ENCODE results near the gene PRSS37.
"Not testable (repeated sequence)": the region's sequence is repeated elsewhere in the genome, so short reads cannot be mapped to it uniquely, and the experiment has no call there.

The PRSS37 gene, protein sequence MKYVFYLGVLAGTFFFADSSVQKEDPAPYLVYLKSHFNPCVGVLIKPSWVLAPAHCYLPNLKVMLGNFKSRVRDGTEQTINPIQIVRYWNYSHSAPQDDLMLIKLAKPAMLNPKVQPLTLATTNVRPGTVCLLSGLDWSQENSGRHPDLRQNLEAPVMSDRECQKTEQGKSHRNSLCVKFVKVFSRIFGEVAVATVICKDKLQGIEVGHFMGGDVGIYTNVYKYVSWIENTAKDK

DNA sequence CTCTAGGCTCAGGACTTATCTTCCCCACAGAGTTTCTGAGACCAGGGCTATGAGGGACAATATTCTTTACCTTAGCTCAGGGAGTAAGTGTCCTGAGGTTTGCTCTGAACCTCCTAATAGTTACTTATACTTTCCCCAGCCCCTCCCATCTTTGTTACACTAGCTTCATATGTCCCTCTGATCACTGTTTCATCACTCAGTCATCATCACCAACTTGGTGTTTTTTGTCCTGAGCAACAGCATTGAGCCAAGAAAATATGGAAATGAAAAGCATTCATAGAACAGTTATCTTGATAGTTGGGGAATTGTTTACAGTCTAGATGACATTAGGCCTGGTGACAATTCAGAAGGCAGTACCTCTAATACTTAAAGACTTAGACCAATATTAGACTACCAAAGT lies at the start of gene PRSS37:
PRSS37 (minus strand) TSS at position 101 of the 400 bp plus-strand sequence. CDS start 436 bp downstream, outside the sequence.
- no peak for DNase-seq

DNA sequence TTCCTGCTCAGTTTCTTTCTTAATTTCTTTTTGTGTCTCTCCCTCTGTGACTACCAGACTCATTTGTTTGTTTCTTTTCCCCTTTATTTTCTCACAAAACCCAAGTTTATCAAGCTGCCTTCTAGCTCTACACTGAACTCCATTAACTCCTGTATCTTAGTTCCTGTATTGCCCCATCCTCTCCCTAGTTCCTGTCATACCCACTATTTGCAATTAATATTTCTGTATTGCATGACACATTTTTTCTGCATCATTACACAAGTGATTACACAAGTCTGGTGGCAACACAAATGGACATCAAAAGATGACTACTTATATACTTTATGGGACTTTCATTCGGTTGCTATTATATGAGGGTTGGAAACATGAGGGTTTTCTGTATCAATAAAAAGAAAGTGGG lies 48.0 kb upstream of the PRSS37 start:
- DNase-seq: no peak

DNA sequence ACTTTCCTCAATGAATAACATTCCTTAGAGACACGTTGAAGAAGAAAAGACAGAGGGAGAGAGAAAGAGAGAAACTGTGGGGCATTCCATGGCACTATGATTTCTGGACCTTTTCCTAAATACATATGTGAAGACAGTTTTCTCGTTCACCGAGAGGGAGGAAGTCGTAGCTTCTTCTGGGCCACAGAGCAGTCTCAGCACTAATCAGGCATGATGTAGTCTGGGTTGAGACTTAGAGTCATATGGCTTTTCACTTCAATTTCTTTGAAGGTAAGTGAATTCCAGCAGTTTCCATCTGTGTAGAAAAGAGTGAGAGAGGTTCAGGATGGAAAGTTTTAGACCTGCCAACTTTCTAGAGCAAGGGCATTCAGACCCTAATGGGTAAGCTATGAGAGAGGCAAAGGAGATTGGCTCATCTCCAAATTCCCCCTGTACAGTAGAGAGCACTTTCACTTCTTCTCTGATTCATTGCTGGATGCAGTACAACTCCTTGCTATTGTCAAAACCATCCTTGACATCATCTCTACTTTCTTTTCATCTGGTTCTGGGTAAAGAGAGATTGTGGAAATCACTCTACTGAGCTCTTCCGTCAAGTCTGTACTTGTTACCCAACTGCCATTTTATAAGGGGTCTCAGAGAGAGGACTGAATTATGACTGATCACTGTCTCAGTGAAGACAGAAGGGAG lies 43.4 kb upstream of the PRSS37 start:
- DNase-seq: no peak

DNA sequence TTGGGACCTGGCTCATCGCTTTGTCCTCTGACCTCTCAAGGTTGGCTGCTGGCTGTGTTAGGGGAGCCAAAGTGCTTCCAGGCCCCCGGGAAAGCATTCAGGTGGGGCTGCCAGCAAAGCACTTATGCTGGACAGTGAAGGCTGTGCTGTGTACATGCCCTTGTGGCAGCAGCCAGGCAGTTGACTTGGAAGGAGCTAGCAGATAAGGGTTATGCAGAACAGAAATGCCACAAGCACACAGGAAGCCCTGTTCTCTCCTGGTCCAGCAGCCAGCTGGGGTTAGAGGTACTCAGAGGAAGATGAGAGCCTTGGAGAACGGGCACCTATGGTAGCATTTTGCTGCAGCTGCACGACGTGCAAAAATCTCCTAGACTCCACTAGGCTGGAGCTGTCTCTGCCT lies 39.7 kb upstream of the PRSS37 start:
- no peak for DNase-seq

DNA sequence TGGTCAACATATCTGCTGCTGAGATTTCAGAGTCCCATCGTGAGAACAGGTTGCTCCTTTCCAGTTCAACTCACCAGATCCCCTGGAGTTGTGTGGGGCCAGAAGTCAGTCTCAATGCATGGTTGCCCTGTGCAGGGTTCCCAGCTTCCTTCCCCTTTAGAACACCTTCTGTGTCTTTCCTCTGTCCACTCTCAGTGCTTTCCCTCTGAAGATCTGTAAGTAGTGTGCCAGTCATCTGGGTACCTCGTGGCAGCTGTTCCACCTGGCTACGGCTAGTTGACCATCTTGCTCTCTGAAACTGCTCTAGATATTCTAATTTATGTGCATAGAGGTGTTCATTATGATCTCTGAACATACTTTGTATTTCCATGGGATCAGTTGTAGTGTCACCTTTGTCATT lies 36.1 kb upstream of the PRSS37 start:
- no peak for DNase-seq

DNA sequence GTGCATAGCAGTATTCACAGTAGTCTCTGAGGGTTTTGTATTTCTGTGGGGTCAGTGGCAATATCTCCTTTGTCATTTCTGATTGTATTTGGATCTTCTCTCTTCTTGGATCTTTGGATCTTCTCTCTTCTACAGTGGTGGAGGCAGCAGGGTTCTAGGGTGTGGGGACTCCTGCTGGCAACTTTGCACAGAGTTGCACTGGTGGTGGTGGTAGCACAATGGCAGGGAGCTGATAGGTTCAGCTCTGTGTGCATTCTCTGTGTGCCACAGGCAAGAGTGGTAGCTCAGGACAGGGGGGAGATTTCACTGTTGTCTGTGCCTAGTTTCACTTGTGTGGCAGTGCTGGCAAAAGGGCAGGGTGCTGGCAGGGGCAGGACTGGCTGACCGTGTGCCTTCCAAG lies 35.1 kb upstream of the PRSS37 start:
- no peak for DNase-seq

DNA sequence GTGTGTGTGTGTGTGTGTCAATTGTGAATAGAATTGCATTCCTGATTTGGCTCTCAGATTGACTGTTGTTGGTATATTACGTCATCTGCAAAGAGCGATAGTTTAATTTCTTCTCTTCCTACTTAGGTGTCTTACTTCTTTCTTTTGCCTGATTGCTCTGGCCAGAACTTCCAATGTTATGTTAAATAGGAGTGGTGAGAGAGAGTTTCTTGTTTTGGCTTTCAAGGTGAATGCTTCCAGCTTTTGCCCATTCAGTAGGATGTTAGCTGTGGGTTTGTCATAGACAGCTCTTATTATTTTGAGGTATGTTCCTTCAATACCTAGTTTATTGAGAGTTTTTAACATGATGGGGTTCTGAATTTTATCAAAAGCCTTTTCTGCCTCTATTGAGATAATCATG lies 34.2 kb upstream of the PRSS37 start:
- no peak for DNase-seq

DNA sequence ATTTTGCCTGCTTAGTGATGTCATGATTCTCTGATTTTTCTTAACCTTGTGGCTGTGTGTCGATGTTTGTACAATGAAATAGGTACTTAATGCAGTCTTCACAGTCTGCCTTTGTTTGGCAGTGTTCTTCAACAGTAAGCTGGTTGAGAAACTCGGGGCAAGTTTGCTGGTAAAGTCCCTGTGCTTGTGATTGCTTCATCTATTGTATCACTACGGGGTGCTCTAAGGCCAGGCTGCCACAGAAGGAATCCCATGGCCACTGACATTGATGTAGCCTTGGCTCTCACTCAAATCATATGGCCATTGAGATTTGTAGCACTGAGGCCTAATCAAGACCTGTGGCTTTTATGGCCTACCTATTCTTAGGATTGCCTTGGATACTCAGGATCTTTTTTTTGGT lies 33.5 kb upstream of the PRSS37 start:
- no peak for DNase-seq

DNA sequence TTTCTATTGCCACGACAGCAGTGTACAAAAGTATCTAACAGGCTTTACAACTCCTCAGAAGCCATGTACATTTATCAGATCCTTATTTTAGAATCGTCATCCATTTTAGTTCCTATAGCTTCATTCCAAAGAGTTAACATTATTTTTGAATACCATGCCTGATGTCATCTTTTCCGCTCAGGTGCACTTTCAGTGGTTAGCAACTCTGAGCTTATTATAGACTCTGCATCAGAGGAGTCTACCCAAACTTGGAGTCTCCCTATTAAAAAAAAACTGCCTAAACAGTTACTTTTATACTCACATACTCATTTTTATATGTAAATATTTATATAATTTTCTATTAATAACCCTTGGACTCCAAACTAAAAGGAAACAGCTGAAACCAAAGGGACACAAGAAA lies 31.6 kb upstream of the PRSS37 start:
- no peak for DNase-seq

DNA sequence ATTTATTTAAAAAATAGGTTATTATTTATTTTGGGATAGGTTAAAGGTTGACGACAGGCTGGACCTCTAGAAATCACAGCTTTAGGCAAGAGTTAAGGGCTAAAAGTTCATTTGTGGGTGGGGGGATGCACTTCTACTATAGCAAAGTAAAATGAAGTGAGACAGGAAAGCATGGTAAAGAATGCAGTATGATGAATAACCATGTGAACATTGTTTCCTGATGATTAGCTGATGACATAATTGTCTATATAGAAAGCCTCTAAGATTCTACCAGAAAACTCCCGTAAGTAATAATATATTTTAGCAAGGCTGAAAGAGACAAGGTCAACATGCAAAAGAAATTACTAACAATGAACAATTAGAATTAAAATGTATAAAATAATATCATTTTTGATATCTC lies 25.7 kb upstream of the PRSS37 start:
- no peak for DNase-seq

DNA sequence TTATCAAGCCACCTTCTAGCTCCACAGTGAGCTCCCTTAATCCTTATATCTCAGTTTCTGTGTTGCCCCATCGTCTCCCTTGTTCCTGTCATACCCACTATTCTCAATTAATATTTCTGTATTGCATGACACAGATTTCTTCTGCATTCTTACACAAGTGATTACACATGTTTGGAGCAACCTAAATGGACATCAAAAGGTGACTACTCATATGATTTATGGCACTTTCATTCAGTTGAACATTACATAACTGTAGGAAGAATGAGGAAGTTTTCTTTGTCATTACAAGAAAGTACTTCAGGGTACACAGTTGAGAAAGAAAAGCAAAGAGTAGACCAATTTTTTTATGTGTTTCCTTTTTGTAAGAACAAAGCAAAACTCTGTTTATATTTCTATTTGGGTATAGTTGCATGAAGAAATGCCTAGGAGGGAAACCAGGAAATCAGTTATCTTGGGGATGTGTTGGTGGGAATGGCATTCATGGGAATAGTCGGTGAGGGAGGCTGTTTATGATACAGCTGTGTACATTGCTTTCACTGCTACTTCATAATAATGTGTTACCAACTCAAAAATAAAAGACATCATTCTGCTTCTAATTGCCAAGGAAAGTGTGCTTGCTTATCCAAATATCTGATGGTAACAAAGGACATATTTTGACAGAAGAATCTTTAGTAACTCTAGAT lies 23.6 kb upstream of the PRSS37 start:
- DNase-seq: no peak

DNA sequence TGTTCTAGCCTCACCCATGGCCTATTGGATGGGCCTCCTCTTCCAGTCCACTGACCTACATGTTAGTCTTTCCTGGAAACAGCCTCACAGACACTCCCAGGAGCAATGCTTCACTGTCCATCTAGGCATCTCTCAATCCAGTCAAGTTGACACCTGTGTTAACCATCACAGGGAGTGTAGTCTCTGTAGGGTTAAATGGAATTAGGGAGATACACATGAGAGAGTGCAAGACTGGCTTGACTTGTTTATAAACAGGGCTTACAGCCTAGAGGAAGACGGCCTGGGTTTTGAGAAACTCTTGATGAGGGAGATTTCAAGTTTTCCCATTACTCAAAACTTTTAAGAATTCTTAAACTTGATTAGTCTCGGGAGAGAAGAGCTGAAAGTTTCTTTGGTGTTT lies 18.9 kb upstream of the PRSS37 start:
- DNase-seq: no peak

DNA sequence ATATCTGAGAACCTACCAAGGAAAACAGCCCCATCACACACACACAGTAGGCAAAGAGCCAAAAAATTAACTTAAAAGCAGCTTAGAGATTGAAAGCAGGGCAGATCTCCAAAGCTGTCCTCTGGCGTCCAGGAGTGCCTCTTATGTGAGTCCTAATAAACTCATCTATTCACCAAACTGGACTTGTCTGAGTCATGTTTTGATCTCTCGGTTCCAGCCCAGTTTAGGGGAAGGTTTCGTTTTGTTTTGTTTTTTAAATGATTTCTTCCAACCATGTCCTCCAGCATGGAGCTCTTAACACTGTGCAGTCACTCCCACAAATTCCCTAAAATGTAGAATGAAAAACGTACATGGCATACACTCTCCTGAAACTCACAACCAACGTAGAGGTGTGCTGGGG lies 6.7 kb upstream of the PRSS37 start:
- no peak for DNase-seq

DNA sequence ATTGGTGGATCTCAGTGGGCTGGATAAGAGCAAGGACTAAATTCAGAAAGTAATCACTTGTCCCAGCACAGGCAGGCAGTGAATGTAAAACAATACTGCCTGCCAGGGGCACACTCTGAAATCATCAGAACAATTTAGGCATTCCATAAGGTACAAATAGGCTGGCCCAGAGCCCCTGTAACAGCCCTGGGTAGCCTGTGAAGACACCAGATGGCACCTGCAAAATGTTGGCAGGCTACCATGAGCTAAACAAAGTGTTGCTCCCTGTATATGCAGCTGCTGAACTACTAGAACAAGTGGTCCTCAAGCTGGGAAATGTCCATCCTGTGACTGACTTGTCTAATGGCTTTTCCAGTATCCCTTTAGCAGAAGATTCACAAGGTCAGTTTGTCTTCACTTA lies 3.0 kb upstream of the PRSS37 start:
- no peak for DNase-seq

DNA sequence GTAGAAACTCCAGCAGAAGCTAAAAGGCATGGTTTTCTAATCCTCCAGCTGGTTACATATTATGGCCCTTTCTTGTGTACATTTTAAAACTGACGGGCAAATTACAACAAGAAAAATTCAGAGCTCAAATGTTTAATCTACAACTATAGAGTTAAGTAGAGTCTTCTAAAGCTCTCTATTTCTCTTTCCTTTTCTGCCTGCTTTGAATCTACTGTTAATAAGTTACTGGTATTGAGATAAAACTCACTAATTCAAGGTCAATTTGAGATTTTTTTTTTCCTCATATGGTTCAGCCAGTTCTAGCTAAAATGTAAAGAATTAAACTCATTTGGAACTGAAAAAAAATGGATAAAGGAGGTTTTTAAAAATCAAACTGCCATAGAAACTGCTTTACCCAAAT lies 1.6 kb upstream of the PRSS37 start:
- DNase-seq: no peak

DNA sequence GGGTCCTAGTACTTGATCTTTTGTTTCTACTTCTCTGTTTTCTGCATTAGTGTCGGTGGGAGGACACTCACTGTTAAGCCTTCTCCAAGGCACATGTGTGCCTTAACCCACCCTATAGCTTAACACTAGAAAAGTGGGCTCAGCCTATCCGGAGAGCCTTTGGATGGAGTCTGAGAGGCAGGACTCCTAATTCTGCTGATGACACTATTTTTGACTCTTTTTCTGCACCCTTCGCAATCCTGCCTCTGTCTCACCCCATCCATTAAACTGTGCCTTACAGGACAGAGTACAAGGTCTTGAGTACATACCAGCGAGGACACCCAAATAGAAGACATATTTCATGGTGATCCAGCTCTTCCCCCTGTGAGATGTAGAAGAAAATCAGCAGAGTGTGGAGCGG lies 577 bp downstream of the PRSS37 start:
- DNase-seq: no peak

DNA sequence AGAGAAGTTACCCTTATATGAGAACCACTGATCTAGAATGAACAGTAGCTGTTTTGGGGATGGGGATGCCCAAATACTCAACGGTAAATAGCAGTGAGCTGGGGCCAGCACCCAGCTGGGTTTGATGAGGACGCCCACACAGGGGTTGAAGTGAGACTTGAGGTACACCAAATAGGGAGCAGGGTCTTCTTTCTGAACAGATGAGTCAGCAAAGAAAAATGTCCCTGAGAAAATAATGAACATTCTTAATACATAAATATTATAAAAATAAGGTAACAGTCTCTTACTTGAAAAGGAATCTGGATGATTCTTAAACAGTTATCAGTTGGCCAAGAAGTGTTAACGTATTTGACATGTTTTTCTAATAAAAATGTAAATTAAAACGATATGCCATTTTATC lies 2.0 kb downstream of the PRSS37 start:
- no peak for DNase-seq

DNA sequence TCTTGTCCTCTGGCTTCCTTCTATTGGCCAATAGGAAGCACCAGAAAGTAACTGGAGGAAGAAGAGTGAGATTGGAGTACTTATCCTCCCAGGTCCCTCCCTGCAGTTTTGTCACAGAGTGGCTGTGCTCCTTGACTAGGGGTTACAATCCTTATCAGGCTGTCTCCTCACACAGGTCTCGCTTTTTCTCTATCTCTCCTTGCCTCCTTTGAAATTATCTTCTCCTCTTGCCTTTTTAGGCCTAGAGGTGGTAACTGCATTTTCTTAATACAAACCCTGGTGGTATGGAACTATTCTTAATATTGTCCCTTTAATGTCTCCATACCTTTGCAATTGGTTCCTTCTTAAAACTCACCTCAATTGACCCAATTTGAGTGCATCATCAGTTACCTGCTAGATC lies 2.7 kb downstream of the PRSS37 start:
- no peak for DNase-seq

DNA sequence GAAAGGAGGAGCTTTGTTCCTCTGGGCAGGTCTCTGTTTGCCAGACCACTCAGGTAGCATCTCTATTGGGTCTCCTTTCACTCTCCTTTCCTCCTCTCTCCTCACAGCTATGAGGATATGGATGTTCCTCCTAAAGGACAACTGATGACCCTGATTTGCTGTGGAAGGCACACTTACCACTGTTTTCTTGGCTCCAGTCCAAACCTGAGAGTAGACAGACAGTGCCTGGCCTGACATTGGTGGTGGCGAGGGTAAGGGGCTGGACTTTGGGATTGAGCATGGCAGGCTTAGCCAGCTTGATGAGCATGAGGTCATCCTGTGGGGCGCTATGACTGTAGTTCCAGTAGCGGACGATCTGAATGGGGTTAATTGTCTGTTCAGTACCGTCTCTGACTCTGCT lies 3.6 kb downstream of the PRSS37 start:
- DNase-seq: no peak

DNA sequence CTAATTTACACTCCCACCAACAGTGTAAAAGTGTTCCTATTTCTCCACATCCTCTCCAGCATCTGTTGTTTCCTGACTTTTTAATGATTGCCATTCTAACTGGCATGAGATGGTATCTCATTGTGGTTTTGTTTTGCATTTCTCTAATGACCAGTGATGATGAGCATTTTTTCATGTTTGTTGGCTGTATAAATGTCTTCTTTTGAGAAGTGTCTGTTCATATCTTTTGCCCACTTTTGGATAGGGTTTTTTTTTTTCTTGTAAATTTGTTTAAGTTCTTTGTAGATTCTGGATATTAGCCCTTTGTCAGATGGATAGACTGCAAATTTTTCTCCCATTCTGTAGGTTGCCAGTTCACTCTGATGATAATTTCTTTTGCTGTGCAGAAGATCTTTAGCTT lies 18.9 kb downstream of the PRSS37 start:
- not testable (repeated sequence) for DNase-seq

DNA sequence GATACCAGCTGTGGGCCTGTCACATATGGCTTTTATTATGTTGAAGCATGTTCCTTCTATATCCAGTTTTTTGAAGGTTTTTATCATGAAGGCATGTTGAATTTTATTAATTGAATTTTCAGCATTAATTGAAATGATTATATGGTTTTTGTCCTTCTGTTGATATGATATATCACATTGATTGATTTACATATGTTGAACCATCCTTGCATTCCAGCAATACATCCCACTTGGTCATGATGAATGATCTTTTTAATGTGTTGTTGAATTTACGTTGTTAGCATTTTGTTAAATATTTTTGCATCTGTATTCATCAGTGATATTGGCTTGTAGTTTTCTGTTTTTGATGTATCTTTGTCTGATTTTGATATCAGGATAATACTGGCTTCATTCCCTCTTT lies 21.2 kb downstream of the PRSS37 start:
- no peak for DNase-seq

DNA sequence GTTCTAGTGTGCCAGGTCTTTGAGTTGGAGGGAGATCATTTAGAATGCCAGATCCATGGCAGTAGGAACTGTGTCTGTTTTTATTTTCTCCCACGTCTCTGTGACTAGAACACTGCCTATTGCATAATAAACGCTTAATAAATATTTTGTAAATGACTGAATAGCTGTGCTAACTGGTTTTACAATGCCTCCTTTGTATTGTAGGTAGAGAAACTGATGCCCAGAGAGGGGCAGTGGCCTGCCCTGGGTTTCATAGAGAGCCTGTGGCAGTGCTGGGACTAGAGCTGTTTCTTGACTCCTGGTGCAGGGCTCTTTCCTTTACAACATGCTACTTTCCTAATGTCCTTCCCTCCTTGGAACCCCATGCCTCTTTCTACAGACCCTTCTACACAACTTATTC lies 48.8 kb downstream of the PRSS37 start:
- DNase-seq: no peak

DNA sequence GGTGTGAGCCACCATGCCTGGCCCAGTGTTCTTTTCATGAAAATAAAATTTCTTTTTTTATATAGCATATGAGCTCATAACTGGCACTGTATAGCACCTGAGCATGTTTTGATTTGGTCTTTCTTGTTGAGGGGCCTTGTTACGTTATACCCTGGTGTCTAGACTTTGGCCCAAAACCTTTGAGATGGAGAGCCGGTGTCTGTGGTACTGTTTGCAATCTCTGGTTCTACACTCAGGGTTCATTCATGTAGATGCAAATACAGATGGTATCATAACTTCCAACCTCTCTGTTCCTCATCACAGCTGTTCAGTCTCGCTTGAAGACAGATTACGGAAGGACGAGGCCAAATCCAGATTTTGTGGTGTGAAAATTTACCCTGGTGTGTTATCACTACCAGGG lies 51.4 kb downstream of the PRSS37 start, which contains the start of gene TAS2R5:
TAS2R5 (plus strand) TSS at position 301 of the 400 bp plus-strand sequence. CDS start 145 bp downstream, outside the sequence.
- DNase-seq: no peak

DNA sequence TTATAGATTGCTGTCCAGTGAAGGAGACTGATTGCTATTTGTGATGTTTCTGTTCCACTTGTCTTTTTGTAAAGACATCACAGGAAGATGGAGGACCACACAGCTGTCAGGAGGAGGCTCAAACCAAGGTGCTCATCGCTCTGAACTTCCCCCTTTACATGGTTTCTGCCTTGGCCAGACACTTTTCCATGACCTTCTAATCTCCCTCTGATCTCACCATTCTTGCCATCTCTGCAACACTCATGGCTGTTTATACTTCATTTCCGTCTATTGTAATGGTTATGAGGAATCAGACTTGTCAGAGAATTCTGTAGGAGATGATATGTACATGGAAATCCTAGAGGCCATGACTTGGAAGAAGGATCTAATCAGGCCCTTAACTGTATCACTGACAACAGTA lies 53.0 kb downstream of the PRSS37 start:
- no peak for DNase-seq

Measured in CD4-positive, alpha-beta T cell treated with Interleukin-12 subunit alpha and Interleukin-12 subunit beta, for 1 hour (primary cell).